Measurements from ENCODE around the gene CISH.

The CISH gene

GRCh38 chr3:50632450-50632849 is 20.9 kb upstream of the CISH start:
- H3K4me1 ChIP-seq (ENCODE audit: control insufficient read depth in 1 of 2, insufficient read depth in 2 of 2, low read length in 2 of 2), result peaks cover 0 to 5% of the 10 kb centered on the region in 2 experiments
- H3K27ac ChIP-seq (ENCODE audit: low read depth, low read length), result no peak overlapping the region
- no peak overlapping the region for H2AK5ac ChIP-seq (ENCODE audit: low read length)
- H3K36me3 ChIP-seq (ENCODE audit: control insufficient read depth in 1 of 2, insufficient read depth in 2 of 2, low read length in 2 of 2), result no peaks in the 10 kb centered on the region
- no peak overlapping the region for H2BK120ac ChIP-seq (ENCODE audit: insufficient read depth, low read length, poor library complexity)
- H4K12ac ChIP-seq (ENCODE audit: low read depth, low read length), result no peak overlapping the region
- no peak overlapping the region for H2AFZ ChIP-seq (ENCODE audit: insufficient read depth, low read length, poor library complexity)
- H3K79me2 ChIP-seq (ENCODE audit: control insufficient read depth, insufficient read depth, low read length, poor library complexity), result no peaks in the 10 kb centered on the region
- no peak overlapping the region for H3K18ac ChIP-seq (ENCODE audit: low read length)
- H3K9ac ChIP-seq (ENCODE audit: low read length), result no peak overlapping the region
- H3K4ac ChIP-seq (ENCODE audit: low read depth, low read length), result no peak overlapping the region
- no peak overlapping the region for H4K91ac ChIP-seq (ENCODE audit: low read depth, low read length)
- no peak overlapping the region for H4K8ac ChIP-seq (ENCODE audit: low read depth, low read length)
- H3K4me3 ChIP-seq (ENCODE audit: low read depth, low read length), result no peak overlapping the region
- H3K9me3 ChIP-seq (ENCODE audit: insufficient read depth, low read depth, low read length), result no peaks in the 10 kb centered on the region
- no CpG with 5 or more reads among the region's 5 CpGs for WGBS (ENCODE audit: extremely low coverage, insufficient coverage, insufficient read length)
- no peak overlapping the region for H3K14ac ChIP-seq (ENCODE audit: low read length)
- no peaks in the 10 kb centered on the region for H3K27me3 ChIP-seq (ENCODE audit: insufficient read depth, low read length)
- no peaks in the 10 kb centered on the region for H3K79me1 ChIP-seq (ENCODE audit: low read length)
- no peak overlapping the region for H3K4me2 ChIP-seq (ENCODE audit: low read length)
- no peak overlapping the region for H2BK12ac ChIP-seq (ENCODE audit: low read length)
- H3K23ac ChIP-seq (ENCODE audit: low read length), result no peak overlapping the region
- no peak overlapping the region for H2BK5ac ChIP-seq (ENCODE audit: low read depth, low read length, poor library complexity)
- DNase-seq, result no peak

- Histone ChIP-seq H3K9me3 (ENCODE audit: insufficient read depth, low read depth, low read length) (peaks cover 2% of the 10 kb centered on the region), H3K79me2 (ENCODE audit: control insufficient read depth, insufficient read depth, low read length, poor library complexity) (peaks cover 2% of the 10 kb centered on the region), H4K12ac (ENCODE audit: low read depth, low read length) (no peak overlapping the region), H4K8ac (ENCODE audit: low read depth, low read length) (no peak overlapping the region), H3K4me2 (ENCODE audit: low read length) (no peak overlapping the region), H4K91ac (ENCODE audit: low read depth, low read length) (no peak overlapping the region), H3K27ac (ENCODE audit: low read depth, low read length) (no peak overlapping the region), H2BK5ac (ENCODE audit: low read depth, low read length, poor library complexity) (no peak overlapping the region), H3K36me3 (ENCODE audit: control insufficient read depth in 1 of 2, insufficient read depth in 2 of 2, low read length in 2 of 2) (no peaks in the 10 kb centered on the region), H3K4me3 (ENCODE audit: low read depth, low read length) (no peak overlapping the region), H3K23ac (ENCODE audit: low read length) (no peak overlapping the region), H3K27me3 (ENCODE audit: insufficient read depth, low read length) (no peaks in the 10 kb centered on the region), H2BK12ac (ENCODE audit: low read length) (no peak overlapping the region), H3K4me1 (ENCODE audit: control insufficient read depth in 1 of 2, insufficient read depth in 2 of 2, low read length in 2 of 2) (peaks cover 0 to 9% of the 10 kb centered on the region in 2 experiments), H3K79me1 (ENCODE audit: low read length) (no peaks in the 10 kb centered on the region), H3K9ac (ENCODE audit: low read length) (no peak overlapping the region), H2BK120ac (ENCODE audit: insufficient read depth, low read length, poor library complexity) (no peak overlapping the region), H2AK5ac (ENCODE audit: low read length) (no peak overlapping the region), H2AFZ (ENCODE audit: insufficient read depth, low read length, poor library complexity) (no peak overlapping the region), H3K18ac (ENCODE audit: low read length) (no peak overlapping the region), H3K14ac (ENCODE audit: low read length) (no peak overlapping the region), H3K4ac (ENCODE audit: low read depth, low read length) (no peak overlapping the region)
- WGBS (ENCODE audit: extremely low coverage, insufficient coverage, insufficient read length), result no CpG with 5 or more reads among the region's 7 CpGs
- no peak for DNase-seq
Measured at GRCh38 chr3:50630877-50631276, 19.3 kb upstream of the CISH start.

- Histone ChIP-seq H3K27ac (ENCODE audit: low read depth, low read length) (no peak overlapping the region), H3K23ac (ENCODE audit: low read length) (no peak overlapping the region), H3K27me3 (ENCODE audit: insufficient read depth, low read length) (no peaks in the 10 kb centered on the region), H3K79me2 (ENCODE audit: control insufficient read depth, insufficient read depth, low read length, poor library complexity) (peaks cover 2% of the 10 kb centered on the region), H3K9me3 (ENCODE audit: insufficient read depth, low read depth, low read length) (peaks cover 2% of the 10 kb centered on the region), H2BK120ac (ENCODE audit: insufficient read depth, low read length, poor library complexity) (no peak overlapping the region), H4K91ac (ENCODE audit: low read depth, low read length) (no peak overlapping the region), H2AFZ (ENCODE audit: insufficient read depth, low read length, poor library complexity) (no peak overlapping the region), H3K79me1 (ENCODE audit: low read length) (no peaks in the 10 kb centered on the region), H4K12ac (ENCODE audit: low read depth, low read length) (no peak overlapping the region), H2BK12ac (ENCODE audit: low read length) (no peak overlapping the region), H3K4me1 (ENCODE audit: control insufficient read depth in 1 of 2, insufficient read depth in 2 of 2, low read length in 2 of 2) (peaks cover 0 to 9% of the 10 kb centered on the region in 2 experiments), H2BK5ac (ENCODE audit: low read depth, low read length, poor library complexity) (no peak overlapping the region), H3K4me2 (ENCODE audit: low read length) (no peak overlapping the region), H4K8ac (ENCODE audit: low read depth, low read length) (no peak overlapping the region), H3K4me3 (ENCODE audit: low read depth, low read length) (no peak overlapping the region), H3K9ac (ENCODE audit: low read length) (no peak overlapping the region), H3K36me3 (ENCODE audit: control insufficient read depth in 1 of 2, insufficient read depth in 2 of 2, low read length in 2 of 2) (no peaks in the 10 kb centered on the region), H3K4ac (ENCODE audit: low read depth, low read length) (no peak overlapping the region), H2AK5ac (ENCODE audit: low read length) (no peak overlapping the region), H3K14ac (ENCODE audit: low read length) (no peak overlapping the region), H3K18ac (ENCODE audit: low read length) (no peak overlapping the region)
- no CpG with 5 or more reads among the region's 6 CpGs for WGBS (ENCODE audit: extremely low coverage, insufficient coverage, insufficient read length)
- no peak for DNase-seq
Measured at GRCh38 chr3:50630394-50630793, 18.8 kb upstream of the CISH start.

- H3K36me3 ChIP-seq (ENCODE audit: control insufficient read depth in 1 of 2, insufficient read depth in 2 of 2, low read length in 2 of 2), result no peaks in the 10 kb centered on the region
- WGBS (ENCODE audit: extremely low coverage, insufficient coverage, insufficient read length), result no CpG with 5 or more reads among the region's 3 CpGs
- peaks cover 2% of the 10 kb centered on the region for H3K9me3 ChIP-seq (ENCODE audit: insufficient read depth, low read depth, low read length)
- H2BK120ac ChIP-seq (ENCODE audit: insufficient read depth, low read length, poor library complexity), result no peak overlapping the region
- no peak overlapping the region for H3K27ac ChIP-seq (ENCODE audit: low read depth, low read length)
- no peak overlapping the region for H4K12ac ChIP-seq (ENCODE audit: low read depth, low read length)
- no peak overlapping the region for H3K18ac ChIP-seq (ENCODE audit: low read length)
- DNase-seq, result no peak
- H3K14ac ChIP-seq (ENCODE audit: low read length), result no peak overlapping the region
- no peak overlapping the region for H3K4me3 ChIP-seq (ENCODE audit: low read depth, low read length)
- H3K23ac ChIP-seq (ENCODE audit: low read length), result no peak overlapping the region
- H2BK12ac ChIP-seq (ENCODE audit: low read length), result no peak overlapping the region
- no peak overlapping the region for H4K91ac ChIP-seq (ENCODE audit: low read depth, low read length)
- no peak overlapping the region for H4K8ac ChIP-seq (ENCODE audit: low read depth, low read length)
- H3K79me2 ChIP-seq (ENCODE audit: control insufficient read depth, insufficient read depth, low read length, poor library complexity), result peaks cover 2% of the 10 kb centered on the region
- no peak overlapping the region for H2BK5ac ChIP-seq (ENCODE audit: low read depth, low read length, poor library complexity)
- H3K4ac ChIP-seq (ENCODE audit: low read depth, low read length), result no peak overlapping the region
- H2AFZ ChIP-seq (ENCODE audit: insufficient read depth, low read length, poor library complexity), result no peak overlapping the region
- no peak overlapping the region for H3K9ac ChIP-seq (ENCODE audit: low read length)
- no peak overlapping the region for H2AK5ac ChIP-seq (ENCODE audit: low read length)
- no peak overlapping the region for H3K4me2 ChIP-seq (ENCODE audit: low read length)
- H3K79me1 ChIP-seq (ENCODE audit: low read length), result no peaks in the 10 kb centered on the region
- peaks cover 14 to 20% of the 10 kb centered on the region in 2 experiments for H3K4me1 ChIP-seq (ENCODE audit: control insufficient read depth in 1 of 2, insufficient read depth in 2 of 2, low read length in 2 of 2)
- H3K27me3 ChIP-seq (ENCODE audit: insufficient read depth, low read length), result no peaks in the 10 kb centered on the region
Measured at GRCh38 chr3:50628601-50629000, 17.0 kb upstream of the CISH start.

Data from trophoblast cell (in vitro differentiated cells and primary cell).